HG03045 (cell line): Measurements from ENCODE around the gene MICU2.

ENCODE experiments used
- ATAC-seq: cut with Tn5 transposase; IDR thresholded peaks from one replicate; pipeline ENCODE4 v1.9.1; 2021; ENCODE audit warnings: mild to moderate bottlenecking, moderate library complexity; ENCODE audit not compliant: unreplicated experiment

Gene MICU2

GRCh38 chr13:21546372-21546771, 57.6 kb downstream of the MICU2 start:
- ATAC-seq = no peak

- no peak for ATAC-seq
Observed at GRCh38 chr13:21544515-21544914, 59.5 kb downstream of the MICU2 start.

- ATAC-seq = no peak
Observed at GRCh38 chr13:21542563-21542962, 61.4 kb downstream of the MICU2 start.

GRCh38 chr13:21541980-21542379, 62.0 kb downstream of the MICU2 start:
- no peak for ATAC-seq

GRCh38 chr13:21541271-21541670, 62.7 kb downstream of the MICU2 start:
- ATAC-seq = no peak

GRCh38 chr13:21539687-21540086, 64.3 kb downstream of the MICU2 start:
- no peak for ATAC-seq

- no peak for ATAC-seq
Observed at GRCh38 chr13:21538753-21539152, 65.2 kb downstream of the MICU2 start.

- no peak for ATAC-seq
Observed at GRCh38 chr13:21538280-21538679, 65.7 kb downstream of the MICU2 start.

GRCh38 chr13:21537105-21537504, 66.9 kb downstream of the MICU2 start:
- ATAC-seq = no peak

GRCh38 chr13:21534760-21535159, 69.2 kb downstream of the MICU2 start:
- no peak for ATAC-seq

- ATAC-seq = no peak
Observed at GRCh38 chr13:21531455-21531854, 72.5 kb downstream of the MICU2 start.

GRCh38 chr13:21530656-21531055, 73.3 kb downstream of the MICU2 start:
- no peak for ATAC-seq

GRCh38 chr13:21529146-21529893, 74.7 kb downstream of the MICU2 start:
- ATAC-seq = no peak

GRCh38 chr13:21528616-21529015, 75.4 kb downstream of the MICU2 start:
- no peak for ATAC-seq

- ATAC-seq = no peak
Observed at GRCh38 chr13:21526707-21527540, 77.0 kb downstream of the MICU2 start.

- no peak for ATAC-seq
Observed at GRCh38 chr13:21522847-21523246, 81.1 kb downstream of the MICU2 start.

GRCh38 chr13:21522130-21522529, 81.8 kb downstream of the MICU2 start:
- ATAC-seq = no peak

GRCh38 chr13:21518617-21519144, 85.3 kb downstream of the MICU2 start:
- no peak for ATAC-seq

GRCh38 chr13:21517576-21517975, 86.4 kb downstream of the MICU2 start:
- no peak for ATAC-seq

GRCh38 chr13:21516805-21517204, 87.2 kb downstream of the MICU2 start:
- no peak for ATAC-seq

GRCh38 chr13:21511849-21512248, 92.1 kb downstream of the MICU2 start:
- ATAC-seq = no peak

GRCh38 chr13:21504379-21504778, 99.6 kb downstream of the MICU2 start:
- ATAC-seq = no peak
